Fibroblast of lung (primary cell): ENCODE data around the gene NFATC3.

Experiments
- CTCF ChIP-seq, 2 donors: IDR thresholded peaks in 1 of 2; conservative IDR thresholded peaks in 1 of 2; 1 replicate in 1 of 2; 2 replicates in 1 of 2; pipeline ENCODE4 v1.5.1; 2011 to 2012; ENCODE audit warnings: low read length in 2 of 2, control low read depth in 1 of 2, inconsistent platforms in 1 of 2, low read depth in 1 of 2, mild to moderate bottlenecking in 1 of 2
- EZH2 ChIP-seq: IDR thresholded peaks from 2 replicates; pipeline ENCODE4 v1.5.1; 2012; ENCODE audit warnings: low read length, control low read depth, mild to moderate bottlenecking; ENCODE audit errors: missing control alignments

GRCh38 chr16:68096491-68096890, 11.3 kb downstream of the NFATC3 start:
- TF ChIP-seq CTCF (conservative IDR thresholded peaks at IDR 0.05 in 1 of 2, IDR thresholded peaks at IDR 0.05 in 1 of 2; ENCODE audit: low read depth in 1 of 2, low read length in 2 of 2) (no peak), EZH2 (no peak)
